Upper lobe of left lung (tissue), 4 donors: ENCODE data around the gene TJP2.

Experiments
- CTCF ChIP-seq, 6 experiments: fragments of 450-650 bp in 4 of 6; fragments of 200-600 bp in 2 of 6; sonication (generic) in 2 of 6; IDR thresholded peaks; one replicate each; pipeline ENCODE4 v1.5.1; 2016 to 2019; ENCODE audit warnings: antibody characterized with exemption in 6 of 6
- POLR2A ChIP-seq, 4 donors: fragments of 450-650 bp; IDR thresholded peaks; one replicate each; pipeline ENCODE4 v1.5.1; 2016 to 2017; ENCODE audit warnings: antibody characterized with exemption in 4 of 4, mild to moderate bottlenecking in 2 of 4
- POLR2AphosphoS5 ChIP-seq, 2 donors: sonication (generic); formaldehyde crosslinking; IDR thresholded peaks; one replicate each; pipeline ENCODE4 v1.5.1; 2017; ENCODE audit warnings: antibody characterized with exemption in 2 of 2

GRCh38 chr9:69132361-69132760, 41.7 kb upstream of the TJP2 start:
- no peak for TF ChIP-seq POLR2AphosphoS5 (IDR thresholded peaks at IDR 0.05)
- no peak for TF ChIP-seq CTCF (IDR thresholded peaks at IDR 0.05)
- no peak for TF ChIP-seq POLR2A (IDR thresholded peaks at IDR 0.05)
